HG03064 (cell line): Measurements from ENCODE around the gene SIRT5.
A peak's percentile ranks its signal among the peaks of the same experiment; 100 is the strongest.

Experiments
- ATAC-seq: cut with Tn5 transposase; IDR thresholded peaks from one replicate; pipeline ENCODE4 v1.9.1; 2021; ENCODE audit warnings: low read depth; ENCODE audit not compliant: unreplicated experiment

The SIRT5 gene

GRCh38 chr6:13586603-13587542 lies 12.5 kb downstream of the SIRT5 start:
- ATAC-seq = no peak

- ATAC-seq = no peak
These were observed 15.4 kb downstream of the SIRT5 start for GRCh38 chr6:13589801-13590200.

GRCh38 chr6:13590574-13591153 lies 16.3 kb downstream of the SIRT5 start:
- no peak for ATAC-seq

GRCh38 chr6:13591205-13591921 lies 17.0 kb downstream of the SIRT5 start:
- ATAC-seq = no peak

GRCh38 chr6:13593103-13593502 lies 18.7 kb downstream of the SIRT5 start:
- no peak for ATAC-seq

GRCh38 chr6:13593720-13594119 lies 19.3 kb downstream of the SIRT5 start:
- no peak for ATAC-seq

GRCh38 chr6:13597073-13597472 lies 22.7 kb downstream of the SIRT5 start:
- no peak for ATAC-seq

GRCh38 chr6:13600036-13600435 lies 25.6 kb downstream of the SIRT5 start:
- ATAC-seq = no peak

GRCh38 chr6:13604135-13604534 lies 29.7 kb downstream of the SIRT5 start:
- ATAC-seq = no peak

- no peak for ATAC-seq
These were observed 30.4 kb downstream of the SIRT5 start for GRCh38 chr6:13604546-13605416.

GRCh38 chr6:13605634-13606033 lies 31.2 kb downstream of the SIRT5 start:
- ATAC-seq = no peak

GRCh38 chr6:13611715-13612114 lies 37.3 kb downstream of the SIRT5 start:
- ATAC-seq = no peak

- no peak for ATAC-seq
These were observed 38.7 kb downstream of the SIRT5 start for GRCh38 chr6:13613029-13613594.

- peak; percentile 17 for ATAC-seq
These were observed 39.9 kb downstream of the SIRT5 start for GRCh38 chr6:13614126-13614925.

- ATAC-seq = peak; percentile 82
These were observed 40.8 kb downstream of the SIRT5 start, which contains the start of gene NOL7 for GRCh38 chr6:13614926-13615791. Gene NOL7, plus strand, starts transcription at chr6:13615335. Its CDS starts 24 bp downstream, at chr6:13615359.

- peak; percentile 26 for ATAC-seq
These were observed 41.4 kb downstream of the SIRT5 start for GRCh38 chr6:13615792-13616120.

GRCh38 chr6:13617066-13617465 lies 42.7 kb downstream of the SIRT5 start:
- no peak for ATAC-seq

- ATAC-seq = no peak
These were observed 50.5 kb downstream of the SIRT5 start for GRCh38 chr6:13624871-13625288.
